ENCODE results near the gene ALDH5A1. TPM values are rescaled to one million over a fixed set of nuclear protein-coding genes. Genes with fewer than 3 reads are reported as not detected.

Gene ALDH5A1
- total and polyA plus RNA-seq, 8 donors: 2.1 to 9.2 (median 5.9) TPM

GRCh38 chr6:24529985-24530384 is 35.2 kb downstream of the ALDH5A1 start:
- intact Hi-C loops (cut with DNase I): no loop called here

GRCh38 chr6:24534329-24534728 is 39.6 kb downstream of the ALDH5A1 start:
- DNase-seq (no peak), ATAC-seq (no peak), FAIRE-seq (no peak)
- Histone ChIP-seq H3K27me3 (no peaks in the 10 kb centered on the region), H3K36me3 (peaks cover 0 to 22% (median 4%) of the 10 kb centered on the region in 3 donors), H3K27ac (no peak overlapping the region), H3K4me3 (no peak overlapping the region), H3K9me3 (no peaks in the 10 kb centered on the region), H3K4me1 (no peaks in the 10 kb centered on the region)
- 94 to 99% methylated on average over 5 of the region's 5 CpGs for WGBS, 2 donors
- intact Hi-C loops (cut with DNase I): no loop called here
- no peak for TF ChIP-seq CTCF (IDR thresholded peaks at IDR 0.05)

More at GRCh38 chr6:24529985-24530384, 35.2 kb downstream of the ALDH5A1 start:
- Histone ChIP-seq H3K4me3 (no peak overlapping the region), H3K27ac (no peak overlapping the region), H3K4me1 (no peaks in the 10 kb centered on the region), H3K36me3 (peaks cover 0 to 29% (median 4%) of the 10 kb centered on the region in 3 donors), H3K9me3 (no peaks in the 10 kb centered on the region), H3K27me3 (no peaks in the 10 kb centered on the region)
- FAIRE-seq (no peak), DNase-seq (no peak), ATAC-seq (no peak)
- no peak for TF ChIP-seq CTCF (IDR thresholded peaks at IDR 0.05)
- 93 to 96% methylated on average over 1 of the region's 1 CpG for WGBS, 2 donors

- no peak for TF ChIP-seq CTCF (IDR thresholded peaks at IDR 0.05)
- H3K27me3 ChIP-seq: no peaks in the 10 kb centered on the region
- peaks cover 0 to 22% (median 4%) of the 10 kb centered on the region in 3 donors for H3K36me3 ChIP-seq
- WGBS, 2 donors: 77 to 96% methylated on average over 3 of the region's 3 CpGs
- intact Hi-C loops (cut with DNase I): no loop called here
- ATAC-seq (no peak), DNase-seq (no peak), FAIRE-seq (no peak)
- H3K4me3 ChIP-seq: no peak overlapping the region
- H3K4me1 ChIP-seq: no peaks in the 10 kb centered on the region
- H3K9me3 ChIP-seq: no peaks in the 10 kb centered on the region
- no peak overlapping the region for H3K27ac ChIP-seq
Measured at GRCh38 chr6:24535210-24535609, 40.4 kb downstream of the ALDH5A1 start.

GRCh38 chr6:24536466-24536865 is 41.7 kb downstream of the ALDH5A1 start:
- no peak for ATAC-seq
- Histone ChIP-seq H3K4me1 (no peaks in the 10 kb centered on the region), H3K27me3 (no peaks in the 10 kb centered on the region), H3K27ac (no peak overlapping the region), H3K36me3 (peaks cover 0 to 22% (median 4%) of the 10 kb centered on the region in 3 donors), H3K9me3 (no peaks in the 10 kb centered on the region), H3K4me3 (no peak overlapping the region)
- FAIRE-seq: no peak
- no peak for DNase-seq
- TF ChIP-seq CTCF (IDR thresholded peaks at IDR 0.05): no peak
- WGBS, 2 donors: 45 to 58% methylated on average over 4 of the region's 4 CpGs
- intact Hi-C loops (cut with DNase I): no loop called here

- FAIRE-seq (no peak), ATAC-seq (no peak)
- WGBS, 2 donors: 83 to 91% methylated on average over 8 of the region's 8 CpGs
Measured at GRCh38 chr6:24537082-24537699, 42.4 kb downstream of the ALDH5A1 start.

More at GRCh38 chr6:24537082-24537699, 42.4 kb downstream of the ALDH5A1 start:
- TF ChIP-seq CTCF (IDR thresholded peaks at IDR 0.05): no peak
- Histone ChIP-seq H3K27ac (no peak overlapping the region), H3K27me3 (no peaks in the 10 kb centered on the region), H3K36me3 (peaks cover 0 to 19% (median 4%) of the 10 kb centered on the region in 3 donors), H3K4me1 (no peaks in the 10 kb centered on the region), H3K9me3 (no peaks in the 10 kb centered on the region), H3K4me3 (no peak overlapping the region)
- no peak for DNase-seq
- intact Hi-C loops (cut with DNase I): no loop called here

Data from pancreas (tissue), 10 donors.